NCI-H128 (cell line): Measurements from ENCODE around the gene PMM1.
"Not testable (repeated sequence)": the region's sequence is repeated elsewhere in the genome, so short reads cannot be mapped to it uniquely, and the experiment has no call there.

Experiments
- DNase-seq: peaks from one replicate; lab custom pipeline; 2025; ENCODE audit not compliant: unreplicated experiment; lab: John Stamatoyannopoulos, UW

PMM1 gene

GRCh38 chr22:41564563-41564962, 25.1 kb downstream of the PMM1 start:
- DNase-seq: no peak

GRCh38 chr22:41563051-41563711, 26.5 kb downstream of the PMM1 start:
- DNase-seq: no peak

- DNase-seq: no peak
Measured at GRCh38 chr22:41562461-41562860, 27.2 kb downstream of the PMM1 start.

- DNase-seq: no peak
Measured at GRCh38 chr22:41561788-41562187, 27.9 kb downstream of the PMM1 start.

- no peak for DNase-seq
Measured at GRCh38 chr22:41561335-41561734, 28.3 kb downstream of the PMM1 start.

GRCh38 chr22:41560095-41560471, 29.6 kb downstream of the PMM1 start:
- no peak for DNase-seq

GRCh38 chr22:41558241-41558630, 31.4 kb downstream of the PMM1 start:
- DNase-seq: not testable (repeated sequence)

- DNase-seq: no peak
Measured at GRCh38 chr22:41557401-41558240, 32.0 kb downstream of the PMM1 start.

- no peak for DNase-seq
Measured at GRCh38 chr22:41556561-41556960, 33.1 kb downstream of the PMM1 start.

- DNase-seq: no peak
Measured at GRCh38 chr22:41555325-41555982, 34.2 kb downstream of the PMM1 start.

- DNase-seq: no peak
Measured at GRCh38 chr22:41551877-41552582, 37.6 kb downstream of the PMM1 start.

- DNase-seq: no peak
Measured at GRCh38 chr22:41550952-41551491, 38.6 kb downstream of the PMM1 start.

GRCh38 chr22:41548830-41549211, 40.8 kb downstream of the PMM1 start:
- no peak for DNase-seq

- no peak for DNase-seq
Measured at GRCh38 chr22:41544671-41545476, 44.8 kb downstream of the PMM1 start.

GRCh38 chr22:41543854-41544670, 45.6 kb downstream of the PMM1 start, which contains the start of gene POLR3H:
TSS of gene POLR3H (minus strand) at chr22:41544470. CDS start at chr22:41544101, 369 bp downstream.
- DNase-seq: peak; percentile 87

- no peak for DNase-seq
Measured at GRCh38 chr22:41542224-41542623, 47.4 kb downstream of the PMM1 start.

GRCh38 chr22:41541484-41541883, 48.2 kb downstream of the PMM1 start:
- no peak for DNase-seq

GRCh38 chr22:41540365-41540764, 49.3 kb downstream of the PMM1 start:
- DNase-seq: no peak

- no peak for DNase-seq
Measured at GRCh38 chr22:41540006-41540315, 49.7 kb downstream of the PMM1 start.
